Epithelial cell of esophagus (primary cell): ENCODE results near the gene LTBP1.
A peak's percentile ranks its signal among the peaks of the same experiment; 100 is the strongest.

Source experiments
- DNase-seq: peaks from one replicate; pipeline ENCODE4 v3.0.0; 2010; ENCODE audit warnings: low read depth
- H3K4me3 ChIP-seq: 2 replicates; pipeline ENCODE4 v1.5.1; 2011; ENCODE audit warnings: mild to moderate bottlenecking, low read length, control low read depth
- CTCF ChIP-seq: IDR thresholded peaks from 2 replicates; pipeline ENCODE4 v1.5.1; 2011; ENCODE audit warnings: low read depth, mild to moderate bottlenecking, low read length, control low read depth, inconsistent platforms; ENCODE audit not compliant: insufficient read depth; ENCODE audit errors: missing control alignments

Gene LTBP1

GRCh38 chr2:32946314-32947075 is at the start of gene LTBP1:
LTBP1 (plus strand) TSS chr2:32946953; CDS start chr2:32947325, 372 bp downstream.
- peak; percentile 80 for TF ChIP-seq CTCF
- peak within 1 kb of the TSS; percentile 62 for H3K4me3 ChIP-seq
- DNase-seq = peak; percentile 79

GRCh38 chr2:32900246-32900973 is 46.3 kb upstream of the LTBP1 start:
- no peak overlapping the region for H3K4me3 ChIP-seq
- no peak for DNase-seq
- no peak for TF ChIP-seq CTCF

- TF ChIP-seq CTCF = no peak
- no peak for DNase-seq
Observed at GRCh38 chr2:32901313-32901712, 45.4 kb upstream of the LTBP1 start.

GRCh38 chr2:32902174-32902573 is 44.6 kb upstream of the LTBP1 start:
- no peak overlapping the region for H3K4me3 ChIP-seq
- TF ChIP-seq CTCF = no peak
- DNase-seq = no peak

More at GRCh38 chr2:32901313-32901712, 45.4 kb upstream of the LTBP1 start:
- H3K4me3 ChIP-seq = no peak overlapping the region

- TF ChIP-seq CTCF = no peak
- no peak overlapping the region for H3K4me3 ChIP-seq
- no peak for DNase-seq
Observed at GRCh38 chr2:32902986-32903385, 43.8 kb upstream of the LTBP1 start.

GRCh38 chr2:32904074-32904473 is 42.7 kb upstream of the LTBP1 start:
- TF ChIP-seq CTCF = no peak
- H3K4me3 ChIP-seq = no peak overlapping the region

More at GRCh38 chr2:32904074-32904473, 42.7 kb upstream of the LTBP1 start:
- DNase-seq = no peak
